CD14-positive monocyte (primary cell): ENCODE results near the gene SIPA1L3. TPM values are rescaled to one million over a fixed set of nuclear protein-coding genes. Genes with fewer than 3 reads are reported as not detected.
A peak's percentile ranks its signal among the peaks of the same experiment; 100 is the strongest.

Experiments
- DNase-seq, 3 donors: peaks; one replicate each; pipeline ENCODE4 v3.0.0-alpha.2; 2011 to 2022
- H2AFZ ChIP-seq: 2 replicates; pipeline ENCODE4 v1.6.0; 2012; ENCODE audit warnings: mild to moderate bottlenecking, low read depth, low read length, inconsistent platforms; ENCODE audit not compliant: insufficient read depth, poor library complexity, severe bottlenecking
- H3K27ac ChIP-seq, 2 donors: 1 replicate in 1 of 2; 2 replicates in 1 of 2; pipeline ENCODE4 v1.5.1; 2012 to 2013; ENCODE audit warnings: low read length in 2 of 2, control low read depth in 1 of 2, inconsistent platforms in 1 of 2, low read depth in 1 of 2, mild to moderate bottlenecking in 1 of 2
- H3K27me3 ChIP-seq, 2 donors: one replicate each; pipeline versions ENCODE4 v1.6.0 to v1.6.1; 2011 to 2013; ENCODE audit warnings: low read length in 2 of 2; ENCODE audit not compliant: control insufficient read depth in 2 of 2, insufficient read depth in 2 of 2
- H3K36me3 ChIP-seq, 2 donors: replicated peaks in 1 of 2; 1 replicate in 1 of 2; 2 replicates in 1 of 2; pipeline versions ENCODE4 v1.5.1 to v1.6.1; 2012 to 2013; ENCODE audit warnings: low read length in 2 of 2, control low read depth in 1 of 2, inconsistent platforms in 1 of 2, mild to moderate bottlenecking in 1 of 2; ENCODE audit not compliant: insufficient read depth in 2 of 2, control insufficient read depth in 1 of 2
- H3K4me1 ChIP-seq, 2 donors: 1 replicate in 1 of 2; 2 replicates in 1 of 2; pipeline versions ENCODE4 v1.5.1 to v1.6.1; 2012 to 2013; ENCODE audit warnings: low read length in 2 of 2, control low read depth in 1 of 2, inconsistent platforms in 1 of 2, mild to moderate bottlenecking in 1 of 2, moderate library complexity in 1 of 2; ENCODE audit not compliant: insufficient read depth in 2 of 2, control insufficient read depth in 1 of 2
- H3K4me2 ChIP-seq: replicated peaks from 2 replicates; pipeline ENCODE3; 2012; ENCODE audit warnings: low read length, moderate library complexity, mild to moderate bottlenecking; ENCODE audit not compliant: poor library complexity, severe bottlenecking; ENCODE audit errors: extremely low read depth
- H3K4me3 ChIP-seq, 3 experiments: fragments of 200-600 bp in 1 of 3; sonication (generic) in 1 of 3; replicated peaks in 1 of 3; 1 replicate in 2 of 3; 2 replicates in 1 of 3; pipeline ENCODE4 v1.5.1; 2011 to 2013; ENCODE audit warnings: low read length in 3 of 3, mild to moderate bottlenecking in 3 of 3, control low read depth in 2 of 3, low read depth in 2 of 3, inconsistent platforms in 1 of 3, moderate library complexity in 1 of 3
- H3K79me2 ChIP-seq: 2 replicates; pipeline ENCODE4 v1.6.0; 2012; ENCODE audit warnings: mild to moderate bottlenecking, control low read depth, inconsistent platforms, low read length, moderate library complexity; ENCODE audit not compliant: insufficient read depth
- H3K9ac ChIP-seq: 2 replicates; pipeline ENCODE4 v1.6.0; 2017; ENCODE audit warnings: low read length, mild to moderate bottlenecking; ENCODE audit not compliant: insufficient read depth, poor library complexity, severe bottlenecking
- H3K9me3 ChIP-seq, 2 donors: replicated peaks in 1 of 2; 1 replicate in 1 of 2; 2 replicates in 1 of 2; pipeline versions ENCODE4 v1.5.1 to v1.6.1; 2012 to 2013; ENCODE audit warnings: low read length in 2 of 2, control low read depth in 1 of 2; ENCODE audit not compliant: control insufficient read depth in 1 of 2, insufficient read depth in 1 of 2
- H4K20me1 ChIP-seq: 2 replicates; pipeline ENCODE4 v1.6.0; 2012; ENCODE audit warnings: mild to moderate bottlenecking, low read length, control low read depth, moderate library complexity; ENCODE audit not compliant: insufficient read depth
- H3K27ac Mint-ChIP-seq, 7 donors: one replicate each; pipeline ENCODE4 v1.8.0; 2020; ENCODE audit warnings: mild to moderate bottlenecking in 7 of 7, mixed read lengths in 7 of 7, moderate library complexity in 6 of 7, inconsistent platforms in 2 of 7
- H3K27me3 Mint-ChIP-seq, 3 donors: one replicate each; pipeline ENCODE4 v1.8.0; 2021 to 2022; ENCODE audit warnings: low read depth in 3 of 3, mild to moderate bottlenecking in 3 of 3, mixed read lengths in 3 of 3, moderate library complexity in 3 of 3, inconsistent platforms in 1 of 3
- H3K36me3 Mint-ChIP-seq, 2 donors: one replicate each; pipeline ENCODE4 v1.8.0; 2020; ENCODE audit warnings: mixed read lengths in 2 of 2, inconsistent platforms in 1 of 2, mild to moderate bottlenecking in 1 of 2
- H3K4me1 Mint-ChIP-seq: one replicate; pipeline ENCODE4 v1.8.0; 2020; ENCODE audit warnings: mild to moderate bottlenecking, mixed read lengths
- H3K4me3 Mint-ChIP-seq, 2 donors: one replicate each; pipeline ENCODE4 v1.8.0; 2020; ENCODE audit warnings: mild to moderate bottlenecking in 2 of 2, mixed read lengths in 2 of 2, moderate library complexity in 1 of 2
- H3K9me3 Mint-ChIP-seq, 7 donors: one replicate each; pipeline ENCODE4 v1.8.0; 2020 to 2022; ENCODE audit warnings: mixed read lengths in 7 of 7, mild to moderate bottlenecking in 6 of 7, moderate library complexity in 6 of 7, inconsistent platforms in 2 of 7
- WGBS: methylation state at CpG from one replicate; pipeline ENCODE4 v1.1.5; 2013; ENCODE audit warnings: missing lambda C conversion rate; ENCODE audit not compliant: insufficient coverage; 5-methylcytosine and 5-hydroxymethylcytosine counted together
- intact Hi-C, 2 donors: fragments of 100-400 bp; cut with micrococcal nuclease; formaldehyde crosslinking; loops; one replicate each; pipeline versions ENCODE4 v1.15.0 to v1.15.1; 2023
- polyA plus RNA-seq, 3 donors: library from polyadenylated mRNA; depleted of rRNA in 1 of 3; unstranded in 2 of 3; stranded (reverse) in 1 of 3; fragments of 300-500 nt in 2 of 3; fragments of >200 nt in 1 of 3; fragmentation: Illumina TruSeq in 2 of 3; gene quantifications; 1 replicate in 2 of 3; 2 replicates in 1 of 3; pipeline ENCODE4 v1.2.3, GENCODE V29; 2012 to 2021
- TF ChIP-seq, protein P1 (sequence below): fragments of 200-600 bp; IDR thresholded peaks from one replicate; pipeline ENCODE4 v1.8.0; 2022; ENCODE audit warnings: antibody characterized with exemption, mild to moderate bottlenecking

The SIPA1L3 gene
- polyA plus RNA-seq, 3 donors = 0.55 to 4.5 (median 0.99) TPM

DNA sequence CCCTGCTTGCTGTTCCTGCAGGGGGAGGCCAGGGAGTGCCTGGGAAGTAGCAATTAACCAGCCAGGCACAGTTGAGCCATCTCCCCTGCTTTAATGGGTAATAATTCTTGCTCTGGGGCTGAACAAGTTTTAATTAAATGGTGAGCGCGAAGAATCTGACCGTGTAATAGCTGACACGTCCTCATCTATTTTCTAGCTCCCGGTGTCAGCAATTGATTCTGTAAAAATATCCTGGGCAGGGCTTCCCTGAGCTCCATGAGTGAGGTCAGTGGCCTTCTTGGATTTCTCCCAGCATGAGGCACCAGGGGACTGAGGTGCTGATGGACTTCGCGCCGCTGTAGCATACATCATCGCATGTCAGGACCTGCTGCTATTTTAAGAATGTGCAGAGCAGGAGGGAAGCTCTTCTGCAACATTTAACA is 26.9 kb downstream of the SIPA1L3 start:
- H3K27ac ChIP-seq = peak overlapping the region in 1 of 2 donors; percentile 67
- H3K27ac Mint-ChIP-seq = peak overlapping the region in 2 of 7 donors; percentile 24 to 75

DNA sequence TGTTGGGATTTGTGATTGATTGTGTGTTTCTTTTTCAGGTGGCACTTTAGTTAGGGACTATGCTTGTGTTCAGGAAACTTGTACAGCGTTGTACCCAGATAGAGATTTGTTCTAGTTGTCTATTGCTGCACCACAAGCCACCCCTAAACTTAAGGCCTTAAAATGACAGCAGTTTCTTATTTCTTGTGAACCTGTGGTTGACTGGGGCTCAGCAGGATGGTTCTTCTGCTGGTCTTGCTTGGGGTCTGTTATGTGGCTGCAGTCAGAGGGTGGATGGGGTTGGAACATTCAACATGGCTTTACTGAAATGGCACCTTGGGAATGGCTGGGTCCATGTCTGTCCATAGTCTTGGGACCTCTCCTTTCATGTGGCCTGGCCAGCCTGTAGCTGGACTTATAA is 28.3 kb downstream of the SIPA1L3 start:
- Histone ChIP-seq H3K4me3 (no peak overlapping the region), H4K20me1 (peaks cover 7% of the 10 kb centered on the region), H3K4me1 (peaks cover 22 to 30% of the 10 kb centered on the region in 2 donors), H3K27ac (no peak overlapping the region), H3K4me2 (no peak overlapping the region), H3K9ac (no peak overlapping the region), H2AFZ (no peak overlapping the region), H3K27me3 (no peaks in the 10 kb centered on the region), H3K36me3 (no peaks in the 10 kb centered on the region), H3K79me2 (peaks cover 5% of the 10 kb centered on the region), H3K9me3 (peaks cover 4 to 7% of the 10 kb centered on the region in 2 donors)
- intact Hi-C loops = no loop called here
- TF ChIP-seq, protein P1, sequence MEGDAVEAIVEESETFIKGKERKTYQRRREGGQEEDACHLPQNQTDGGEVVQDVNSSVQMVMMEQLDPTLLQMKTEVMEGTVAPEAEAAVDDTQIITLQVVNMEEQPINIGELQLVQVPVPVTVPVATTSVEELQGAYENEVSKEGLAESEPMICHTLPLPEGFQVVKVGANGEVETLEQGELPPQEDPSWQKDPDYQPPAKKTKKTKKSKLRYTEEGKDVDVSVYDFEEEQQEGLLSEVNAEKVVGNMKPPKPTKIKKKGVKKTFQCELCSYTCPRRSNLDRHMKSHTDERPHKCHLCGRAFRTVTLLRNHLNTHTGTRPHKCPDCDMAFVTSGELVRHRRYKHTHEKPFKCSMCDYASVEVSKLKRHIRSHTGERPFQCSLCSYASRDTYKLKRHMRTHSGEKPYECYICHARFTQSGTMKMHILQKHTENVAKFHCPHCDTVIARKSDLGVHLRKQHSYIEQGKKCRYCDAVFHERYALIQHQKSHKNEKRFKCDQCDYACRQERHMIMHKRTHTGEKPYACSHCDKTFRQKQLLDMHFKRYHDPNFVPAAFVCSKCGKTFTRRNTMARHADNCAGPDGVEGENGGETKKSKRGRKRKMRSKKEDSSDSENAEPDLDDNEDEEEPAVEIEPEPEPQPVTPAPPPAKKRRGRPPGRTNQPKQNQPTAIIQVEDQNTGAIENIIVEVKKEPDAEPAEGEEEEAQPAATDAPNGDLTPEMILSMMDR = no peak
- Mint-ChIP-seq H3K9me3 (peaks cover 0 to 11% (median 4%) of the 10 kb centered on the region in 7 donors), H3K4me1 (peaks cover 35% of the 10 kb centered on the region), H3K4me3 (no peak overlapping the region), H3K27ac (peak overlapping the region in 1 of 7 donors; percentile 45), H3K27me3 (peaks cover 0 to 2% (median 0%) of the 10 kb centered on the region in 3 donors), H3K36me3 (peaks cover 14 to 15% of the 10 kb centered on the region in 2 donors)
- no CpG with 5 or more reads among the region's 1 CpG for WGBS
- DNase-seq = no peak

More for the DNA sequence above, 26.9 kb downstream of the SIPA1L3 start:
- H3K27me3 ChIP-seq = no peaks in the 10 kb centered on the region
- H3K9ac ChIP-seq = no peak overlapping the region
- Mint-ChIP-seq H3K36me3 (peaks cover 12% of the 10 kb centered on the region in 2 donors), H3K4me1 (peaks cover 37% of the 10 kb centered on the region), H3K4me3 (no peak overlapping the region), H3K27me3 (peaks cover 0 to 2% (median 0%) of the 10 kb centered on the region in 3 donors), H3K9me3 (peaks cover 0 to 11% (median 4%) of the 10 kb centered on the region in 7 donors)
- peaks cover 24 to 34% of the 10 kb centered on the region in 2 donors for H3K4me1 ChIP-seq
- DNase-seq = no peak
- H2AFZ ChIP-seq = no peak overlapping the region
- intact Hi-C loops = no loop called here
- WGBS = 96% methylated on average over 3 of the region's 9 CpGs
- H3K79me2 ChIP-seq = peaks cover 5% of the 10 kb centered on the region
- no peaks in the 10 kb centered on the region for H3K36me3 ChIP-seq
- TF ChIP-seq, protein P1 = no peak
- no peak overlapping the region for H3K4me2 ChIP-seq
- peaks cover 4 to 7% of the 10 kb centered on the region in 2 donors for H3K9me3 ChIP-seq
- H4K20me1 ChIP-seq = peaks cover 12% of the 10 kb centered on the region
- H3K4me3 ChIP-seq = no peak overlapping the region
